GM21528 (cell line): ENCODE measurements around the gene NRG2.

ENCODE experiments used
- ATAC-seq: cut with Tn5 transposase; IDR thresholded peaks from one replicate; pipeline ENCODE4 v1.9.1; 2021; ENCODE audit warnings: mild to moderate bottlenecking, moderate library complexity; ENCODE audit not compliant: unreplicated experiment, low FRiP score

NRG2 gene

DNA sequence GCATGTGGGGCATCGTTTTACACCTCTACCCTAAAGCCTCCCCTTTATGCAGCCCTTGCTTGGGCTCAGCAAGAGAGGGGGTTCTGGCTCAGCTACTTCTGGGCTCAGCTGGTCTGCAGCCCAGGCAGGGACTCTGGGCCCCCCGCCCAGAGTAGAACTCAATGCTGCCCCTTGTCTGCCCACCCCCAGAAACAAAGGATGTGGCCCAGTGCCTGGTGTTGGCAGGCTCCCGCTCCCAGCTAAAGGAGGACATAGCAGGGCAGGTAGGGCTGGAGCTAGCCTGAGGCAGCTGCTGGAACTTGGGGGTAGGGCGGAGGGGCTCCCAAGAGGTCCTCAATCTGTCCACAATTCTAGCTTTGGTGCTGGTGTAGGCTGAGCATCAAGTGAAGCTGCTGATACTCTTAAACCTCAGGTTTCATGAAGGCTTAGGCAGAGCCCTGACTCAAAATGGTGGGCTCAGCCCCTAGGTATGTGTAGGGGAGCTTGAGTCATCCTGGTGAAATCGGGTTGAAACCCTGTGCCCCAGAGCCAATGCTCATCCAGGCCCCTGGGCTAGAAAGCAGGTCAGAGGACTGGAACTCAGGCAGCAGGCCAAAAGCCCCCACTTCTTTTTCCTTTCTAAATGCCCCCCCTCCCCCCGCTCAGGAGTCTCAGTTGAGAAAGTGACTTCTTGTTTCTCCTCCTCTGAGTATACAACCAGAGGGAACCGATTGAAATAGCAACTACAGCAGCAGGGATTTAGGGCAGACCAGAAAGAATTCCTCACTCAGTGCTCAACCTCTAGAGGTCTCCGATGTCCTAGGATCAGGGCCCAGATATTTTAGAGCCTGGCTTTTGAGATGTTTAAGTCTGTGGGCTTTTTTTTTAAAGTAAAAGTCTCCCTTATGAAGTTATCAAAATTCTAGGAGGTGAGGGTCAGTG lies 236.1 kb downstream of the NRG2 start:
- ATAC-seq = no peak

DNA sequence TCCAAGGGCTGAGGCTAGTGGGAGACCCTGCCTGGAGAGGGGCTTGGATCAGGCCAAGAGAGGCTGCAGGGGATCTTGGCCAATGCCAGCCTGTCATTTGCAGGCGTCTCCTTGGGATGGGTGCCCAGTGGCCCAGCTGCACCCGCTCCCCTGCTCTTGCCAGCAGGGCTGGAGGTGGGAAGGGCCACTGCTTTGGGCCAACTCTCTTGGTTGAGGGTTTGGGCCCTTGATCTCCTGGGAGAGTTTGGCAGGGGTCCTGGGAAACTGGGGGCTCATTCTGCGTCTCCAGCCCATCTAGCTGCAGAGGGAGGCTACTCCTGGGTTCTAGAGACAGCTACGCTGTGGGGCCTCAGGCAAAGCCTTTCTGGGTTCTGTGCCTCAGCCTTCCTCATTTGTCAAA lies 237.0 kb downstream of the NRG2 start:
- no peak for ATAC-seq

DNA sequence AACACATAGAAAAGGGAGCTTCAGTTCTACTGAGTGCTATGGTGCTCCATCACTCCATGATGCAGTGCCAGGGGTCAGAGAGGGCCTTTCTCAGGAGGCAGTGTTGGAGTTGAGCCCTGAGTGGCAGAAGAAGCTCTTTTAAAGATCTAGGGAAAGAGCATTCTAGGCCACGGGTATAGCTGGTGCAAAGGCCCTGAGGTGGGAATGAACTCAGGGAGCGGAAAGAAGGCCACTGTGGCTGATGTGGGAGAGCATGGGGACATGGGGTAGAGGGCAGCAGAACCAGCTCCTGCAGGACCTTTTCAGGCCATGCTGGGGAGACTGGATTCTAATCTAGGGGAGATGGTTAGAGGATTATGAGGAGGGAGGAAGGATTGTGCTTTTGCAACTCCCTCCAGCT lies 237.6 kb downstream of the NRG2 start:
- no peak for ATAC-seq

DNA sequence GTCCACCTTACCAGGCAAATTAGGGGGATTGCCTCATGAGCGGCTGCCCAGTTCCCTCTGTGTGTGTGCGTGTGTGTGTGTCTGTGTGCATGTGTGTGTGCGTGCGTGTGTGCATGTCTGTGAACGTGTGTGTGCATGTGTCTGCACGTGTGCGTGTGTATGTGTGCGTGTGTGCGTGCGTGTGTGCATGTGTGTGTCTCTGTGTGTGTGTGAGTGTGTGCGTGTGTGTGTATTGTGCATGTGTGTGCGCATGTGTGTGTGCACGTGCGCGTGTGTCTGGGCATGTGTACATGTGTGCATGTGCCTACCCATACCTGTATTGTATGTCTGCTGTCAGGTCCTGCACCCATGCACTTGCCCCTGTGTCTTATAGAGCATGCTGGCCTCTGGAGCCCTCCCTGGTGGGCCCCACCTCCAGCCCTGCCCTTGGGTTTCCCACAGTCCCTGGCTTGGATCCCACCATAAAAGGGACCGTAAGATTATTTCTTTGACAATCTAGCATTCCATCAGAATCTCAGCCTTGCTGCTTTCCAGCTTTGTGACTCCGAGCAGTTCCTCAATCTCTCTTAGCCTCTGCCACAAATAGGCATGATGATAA lies 238.2 kb downstream of the NRG2 start:
- ATAC-seq = no peak

DNA sequence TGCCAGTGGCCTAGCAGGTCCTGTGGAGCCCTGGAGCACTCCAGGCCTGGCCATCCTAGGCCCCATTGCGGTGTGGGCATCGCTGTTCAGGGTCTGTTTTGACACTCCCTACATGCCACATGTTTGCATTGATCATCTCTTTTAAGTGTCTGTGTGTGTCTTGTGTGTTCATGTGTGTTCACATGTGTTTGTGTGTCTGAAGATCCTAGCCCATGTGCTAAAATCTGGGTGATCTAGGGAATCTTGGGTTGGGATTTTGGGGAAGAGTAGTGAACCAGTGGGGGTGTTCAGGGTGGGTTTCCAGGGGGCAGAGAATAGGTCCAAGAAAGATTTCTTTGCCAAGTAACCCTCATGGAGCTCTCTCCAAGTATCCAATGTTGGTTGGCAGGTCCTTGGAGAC lies 239.1 kb downstream of the NRG2 start:
- no peak for ATAC-seq

DNA sequence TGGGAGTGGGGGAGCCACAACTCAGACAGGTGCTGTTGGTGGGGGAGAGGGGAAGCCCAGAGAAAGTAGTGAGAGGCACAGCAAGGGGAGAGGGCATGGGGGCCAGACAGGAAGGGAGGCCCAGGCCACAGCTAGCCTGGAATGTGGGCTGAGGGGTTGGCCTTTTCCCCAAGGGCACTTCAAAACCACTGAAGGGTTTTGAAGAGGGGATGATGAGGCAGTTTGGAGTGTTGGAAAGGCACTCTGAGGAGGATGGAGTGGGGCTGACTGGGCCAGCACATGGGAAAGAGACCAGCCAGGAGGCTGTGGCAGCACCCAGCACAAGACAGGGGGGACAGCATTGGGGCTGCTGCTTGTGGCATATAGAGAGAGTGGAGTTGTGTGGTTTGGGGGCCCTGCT lies 243.7 kb downstream of the NRG2 start:
- no peak for ATAC-seq

DNA sequence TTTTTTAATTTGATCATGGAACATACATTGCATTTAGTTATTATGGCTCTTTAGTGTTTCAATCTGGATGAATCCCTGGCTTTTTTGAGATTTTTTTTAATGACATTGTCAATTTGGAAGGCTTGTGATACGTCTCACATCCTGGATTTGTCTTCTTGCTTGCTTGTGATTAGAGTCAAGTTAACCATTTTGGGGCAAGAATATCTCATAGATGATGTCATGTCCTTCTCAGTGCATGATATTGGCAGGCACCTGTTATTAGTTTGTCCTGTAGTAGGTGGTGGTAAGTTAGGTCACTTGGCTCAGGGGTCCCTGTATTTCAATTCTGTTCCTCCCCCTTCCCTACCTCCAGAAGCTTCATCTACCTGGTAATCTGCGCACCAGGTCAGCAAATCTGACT lies 244.2 kb downstream of the NRG2 start:
- ATAC-seq = no peak

DNA sequence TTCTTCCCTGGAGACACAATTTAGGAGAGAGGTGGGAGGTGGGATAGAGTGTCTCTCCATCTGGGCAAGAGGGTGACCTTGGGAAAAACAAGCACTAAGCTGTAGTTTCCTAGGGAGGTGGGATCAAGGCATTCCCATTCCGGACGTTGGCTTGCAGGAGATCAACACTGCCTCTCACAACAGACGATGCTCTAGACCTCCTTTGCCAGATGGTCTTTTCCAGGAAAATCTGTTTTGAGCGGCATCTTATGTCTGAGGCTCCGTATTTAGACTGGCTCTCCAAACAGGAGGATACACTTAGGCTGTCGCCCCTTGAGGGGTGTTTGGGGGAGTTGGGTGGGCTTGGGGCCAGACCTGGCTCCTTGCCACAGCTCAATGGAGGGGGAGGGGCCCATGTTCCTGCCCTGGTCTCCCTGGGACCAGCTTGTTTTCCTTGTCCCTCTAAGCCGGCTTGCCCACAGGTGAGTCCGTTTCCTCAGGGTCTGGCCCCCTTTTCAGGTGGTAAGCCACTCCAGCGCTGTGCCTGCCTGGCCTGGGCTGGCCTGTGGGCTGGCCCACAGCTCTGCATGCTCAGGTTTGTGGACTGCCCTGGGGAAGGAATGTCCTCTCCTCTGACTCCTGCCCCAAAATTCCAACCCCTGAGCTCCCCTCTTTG lies 245.1 kb downstream of the NRG2 start:
- ATAC-seq = no peak

DNA sequence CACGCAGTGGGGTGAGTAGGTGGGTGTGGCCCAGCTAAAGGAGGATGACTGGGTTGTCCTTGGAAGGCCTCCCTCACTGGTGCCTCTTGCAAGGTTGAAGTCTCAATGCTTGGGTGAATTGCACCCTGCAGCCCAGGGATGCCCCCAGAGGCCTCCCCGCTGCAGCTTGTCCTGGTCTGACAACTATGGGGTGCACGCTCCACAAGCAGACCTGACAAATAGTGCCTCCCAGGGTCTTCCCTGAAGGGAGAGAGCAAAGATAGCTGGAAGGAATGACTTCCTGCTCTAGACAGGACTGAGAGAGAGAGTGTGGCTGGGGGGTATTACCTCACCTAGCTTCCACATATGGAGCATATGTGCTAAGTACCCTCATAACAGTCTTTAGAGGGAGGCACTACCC lies 245.8 kb downstream of the NRG2 start:
- no peak for ATAC-seq
